Memory B cell (primary cell): ENCODE data around the gene FOXA1.
"Not testable (repeated sequence)": the region's sequence is repeated elsewhere in the genome, so short reads cannot be mapped to it uniquely, and the experiment has no call there.

Experiments used
- ATAC-seq: fragments of 150-1000 bp; cut with Tn5 transposase; 2 replicates; pipeline ENCODE4 v1.10.0; 2021; ENCODE audit warnings: low read depth, mild to moderate bottlenecking, moderate library complexity
- DNase-seq, 2 donors: peaks; one replicate each; pipeline ENCODE4 v3.0.0; 2022; ENCODE audit warnings: low spot score in 2 of 2
- H3K27ac Mint-ChIP-seq: one replicate; pipeline ENCODE4 v1.8.0; 2022; ENCODE audit warnings: mild to moderate bottlenecking, moderate library complexity, mixed read lengths
- H3K27me3 Mint-ChIP-seq: one replicate; pipeline ENCODE4 v1.8.0; 2022; ENCODE audit warnings: mixed read lengths
- H3K36me3 Mint-ChIP-seq: one replicate; pipeline ENCODE4 v1.8.0; 2022; ENCODE audit warnings: mild to moderate bottlenecking, mixed read lengths
- H3K4me1 Mint-ChIP-seq: one replicate; pipeline ENCODE4 v1.8.0; 2022; ENCODE audit warnings: mixed read lengths
- H3K4me3 Mint-ChIP-seq: one replicate; pipeline ENCODE4 v1.8.0; 2022; ENCODE audit warnings: mild to moderate bottlenecking, moderate library complexity, mixed read lengths
- H3K9me3 Mint-ChIP-seq: one replicate; pipeline ENCODE4 v1.8.0; 2022; ENCODE audit warnings: mixed read lengths

The FOXA1 gene

DNA sequence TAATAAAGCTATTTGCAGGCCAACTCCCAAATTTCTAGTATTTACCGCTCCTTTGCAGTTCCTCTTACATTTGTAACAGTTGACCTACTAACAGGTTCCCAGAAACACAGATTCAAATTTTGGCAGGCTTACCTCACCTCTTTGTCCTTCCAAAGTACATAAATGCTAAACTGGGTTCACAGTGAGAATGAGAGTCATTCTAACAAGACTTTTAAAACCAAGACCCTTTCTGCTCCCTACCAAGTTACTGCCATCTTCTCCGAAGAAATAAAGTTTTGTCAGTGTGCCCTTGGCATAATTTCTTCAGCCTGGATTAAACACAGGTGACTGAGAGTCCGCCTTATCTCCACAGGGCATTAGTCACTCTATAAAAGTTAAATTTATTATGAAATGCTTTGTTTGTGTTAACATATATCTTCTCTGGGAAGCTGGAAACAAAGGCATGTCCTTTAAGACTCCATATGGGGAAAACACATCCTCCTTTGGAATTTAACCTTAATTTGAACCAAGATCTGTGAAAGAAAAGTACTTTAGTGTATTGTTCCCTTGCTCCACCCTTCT lies 28.2 kb downstream of the FOXA1 start:
- peaks cover 2% of the 10 kb centered on the region for H3K9me3 Mint-ChIP-seq
- H3K27me3 Mint-ChIP-seq, result no peaks in the 10 kb centered on the region
- H3K36me3 Mint-ChIP-seq, result no peaks in the 10 kb centered on the region
- no peak for DNase-seq
- no peak for ATAC-seq
- H3K4me3 Mint-ChIP-seq, result no peak overlapping the region
- H3K27ac Mint-ChIP-seq, result no peak overlapping the region
- H3K4me1 Mint-ChIP-seq, result no peaks in the 10 kb centered on the region

DNA sequence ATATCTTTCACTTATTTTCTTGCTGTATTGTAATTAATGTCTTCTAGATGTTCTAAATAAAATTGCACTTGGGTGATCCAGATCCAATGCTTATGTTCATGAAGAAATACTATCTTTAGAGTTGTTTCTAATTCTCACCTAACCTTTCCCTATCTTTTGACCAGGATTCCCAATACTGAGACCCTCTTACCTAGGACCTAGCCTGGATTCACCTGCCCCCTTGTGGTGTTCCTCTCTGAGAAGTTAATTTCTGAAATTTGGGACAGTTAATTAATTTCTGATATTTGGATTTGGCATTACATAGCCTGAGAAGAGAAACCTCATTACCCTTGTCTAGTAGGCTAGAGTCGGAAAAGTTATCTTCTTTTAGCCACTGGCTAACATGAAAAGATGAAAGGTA lies 29.5 kb downstream of the FOXA1 start:
- Mint-ChIP-seq H3K4me1 (no peaks in the 10 kb centered on the region), H3K27ac (no peak overlapping the region), H3K9me3 (no peaks in the 10 kb centered on the region), H3K36me3 (no peaks in the 10 kb centered on the region), H3K4me3 (no peak overlapping the region), H3K27me3 (no peaks in the 10 kb centered on the region)
- DNase-seq (no peak), ATAC-seq (no peak)

DNA sequence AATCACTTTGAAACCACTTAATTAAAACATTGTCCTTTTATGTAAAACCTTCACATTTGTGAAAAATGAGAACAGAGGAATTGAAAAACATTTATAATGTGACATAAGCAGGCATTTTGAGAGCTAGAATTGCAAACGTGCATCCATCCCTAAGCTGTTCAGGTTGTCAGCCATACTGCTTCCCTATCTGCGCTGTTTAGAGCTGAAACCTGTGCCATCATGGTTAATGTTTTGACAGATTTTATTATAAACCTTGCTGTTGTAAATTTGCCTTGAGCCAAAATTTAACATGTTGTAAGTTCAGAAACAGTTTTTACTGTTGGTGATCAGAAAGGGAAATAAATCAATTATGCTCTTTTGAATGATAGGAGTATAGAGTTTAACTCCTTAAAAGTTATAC lies 31.9 kb downstream of the FOXA1 start:
- no peak overlapping the region for H3K27ac Mint-ChIP-seq
- H3K27me3 Mint-ChIP-seq, result no peaks in the 10 kb centered on the region
- H3K36me3 Mint-ChIP-seq, result no peaks in the 10 kb centered on the region
- no peak for DNase-seq
- ATAC-seq, result no peak
- no peaks in the 10 kb centered on the region for H3K4me1 Mint-ChIP-seq
- no peak overlapping the region for H3K4me3 Mint-ChIP-seq
- no peaks in the 10 kb centered on the region for H3K9me3 Mint-ChIP-seq

DNA sequence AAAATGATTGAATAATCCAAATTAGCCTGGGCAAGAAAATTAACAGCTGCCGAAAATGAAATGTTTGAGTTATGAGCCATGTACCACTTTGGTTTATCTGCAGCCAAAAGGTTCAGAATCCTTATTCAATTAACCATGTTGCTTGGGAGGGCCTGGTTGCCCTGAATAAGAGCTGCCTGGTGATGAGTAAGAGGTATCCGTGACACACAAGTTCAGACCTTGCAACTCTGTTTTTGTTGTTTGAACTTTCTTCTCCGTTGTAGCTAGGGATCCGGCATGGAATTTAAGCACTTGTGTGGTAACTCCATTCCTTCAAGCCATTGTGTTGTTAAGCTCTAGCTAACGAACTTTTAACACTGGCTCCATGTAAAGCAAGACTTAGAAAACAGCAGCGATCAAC lies 35.7 kb downstream of the FOXA1 start:
- Mint-ChIP-seq H3K9me3 (peaks cover 3% of the 10 kb centered on the region), H3K36me3 (peaks cover 2% of the 10 kb centered on the region), H3K27me3 (no peaks in the 10 kb centered on the region), H3K4me1 (no peaks in the 10 kb centered on the region), H3K27ac (no peak overlapping the region), H3K4me3 (no peak overlapping the region)
- no peak for ATAC-seq
- no peak for DNase-seq

DNA sequence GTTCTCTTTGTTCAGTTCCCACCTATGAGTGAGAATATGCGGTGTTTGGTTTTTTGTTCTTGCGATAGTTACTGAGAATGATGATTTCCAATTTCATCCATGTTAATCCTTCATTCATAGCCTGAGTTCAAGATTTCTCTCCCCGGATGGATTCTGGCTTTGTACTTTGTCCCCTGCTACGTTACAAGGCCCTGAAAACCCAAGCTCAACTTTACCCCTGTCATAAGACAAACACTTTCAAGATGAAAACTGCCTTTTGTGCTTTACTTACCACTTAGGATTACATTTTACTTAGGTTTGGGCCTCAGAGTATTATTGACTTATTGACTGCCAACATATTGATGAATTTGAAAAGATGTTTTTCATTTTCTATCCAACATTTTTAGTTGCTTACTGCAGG lies 36.3 kb downstream of the FOXA1 start:
- DNase-seq, result no peak
- Mint-ChIP-seq H3K27me3 (no peaks in the 10 kb centered on the region), H3K36me3 (peaks cover 2% of the 10 kb centered on the region), H3K9me3 (peaks cover 7% of the 10 kb centered on the region), H3K4me1 (no peaks in the 10 kb centered on the region), H3K27ac (no peak overlapping the region), H3K4me3 (no peak overlapping the region)
- no peak for ATAC-seq

DNA sequence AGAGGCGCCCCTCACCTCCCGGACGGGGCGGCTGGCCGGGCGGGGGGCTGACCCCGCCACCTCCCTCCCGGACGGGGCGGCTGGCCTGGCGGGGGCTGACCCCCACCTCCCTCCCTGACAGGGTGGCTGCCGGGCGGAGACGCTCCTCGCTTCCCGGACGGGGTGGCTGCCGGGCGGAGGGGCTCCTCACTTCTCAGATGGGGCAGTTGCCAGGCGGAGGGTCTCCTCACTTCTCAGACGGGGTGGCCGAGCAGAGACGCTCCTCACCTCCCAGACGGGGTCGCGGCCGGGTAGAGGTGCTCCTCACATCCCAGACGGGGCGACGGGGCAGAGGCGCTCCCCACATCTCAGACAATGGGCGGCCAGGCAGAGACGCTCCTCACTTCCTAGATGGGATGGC lies 39.5 kb downstream of the FOXA1 start:
- H3K27ac Mint-ChIP-seq, DNase-seq, H3K36me3 Mint-ChIP-seq, H3K27me3 Mint-ChIP-seq, H3K4me3 Mint-ChIP-seq, ATAC-seq, H3K4me1 Mint-ChIP-seq, H3K9me3 Mint-ChIP-seq: not testable (repeated sequence)

DNA sequence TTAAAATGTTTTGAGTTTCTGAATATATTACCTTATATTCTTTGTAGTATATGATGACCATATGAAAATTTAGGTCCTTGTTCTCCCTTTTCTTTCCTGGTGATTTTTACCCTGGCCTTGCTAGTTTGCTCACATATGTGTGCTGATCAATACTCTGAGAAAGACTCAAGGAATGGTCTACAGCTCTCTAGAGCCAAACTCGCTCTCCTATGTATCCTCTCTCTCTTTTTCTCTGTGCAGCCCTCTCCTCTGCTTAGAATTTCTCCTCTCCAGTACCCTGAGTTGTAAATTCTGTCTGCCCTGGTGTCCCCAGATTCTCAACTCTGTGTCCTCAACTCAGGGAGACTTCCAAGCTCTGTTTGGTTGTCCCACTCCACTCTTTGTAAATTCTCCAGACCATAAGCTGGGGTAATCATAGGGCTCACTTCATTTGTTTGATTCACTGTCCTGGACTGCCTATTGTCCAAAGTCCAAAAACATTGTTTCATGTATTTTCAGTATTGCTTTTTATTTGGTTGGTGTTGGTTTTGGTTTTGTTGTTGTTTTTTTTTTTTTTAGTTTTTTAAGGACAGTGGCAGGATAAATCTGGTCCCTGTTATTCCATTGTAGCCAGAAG lies 41.0 kb downstream of the FOXA1 start:
- no peak for DNase-seq
- Mint-ChIP-seq H3K36me3 (peaks cover 2% of the 10 kb centered on the region), H3K4me1 (no peaks in the 10 kb centered on the region), H3K27ac (no peak overlapping the region), H3K4me3 (no peak overlapping the region), H3K9me3 (peaks cover 7% of the 10 kb centered on the region), H3K27me3 (no peaks in the 10 kb centered on the region)
- no peak for ATAC-seq

DNA sequence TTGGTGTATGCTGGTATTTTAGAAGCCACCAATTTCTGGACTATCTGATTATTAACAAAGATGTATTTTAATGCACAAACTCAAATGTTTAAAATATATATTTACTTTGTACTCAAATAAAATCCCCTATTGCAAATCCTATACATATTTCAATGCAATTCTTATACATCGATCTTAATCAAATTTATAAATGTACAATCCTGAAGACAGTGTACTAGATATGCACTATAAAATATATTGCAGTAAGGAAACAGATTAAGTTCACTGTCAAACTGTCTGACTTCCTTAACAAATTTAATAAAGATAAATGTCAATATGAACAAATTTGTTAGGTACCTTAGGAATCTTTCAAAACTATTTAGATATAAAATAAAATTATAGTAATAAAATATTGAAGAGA lies 43.9 kb downstream of the FOXA1 start:
- H3K4me1 Mint-ChIP-seq, result no peaks in the 10 kb centered on the region
- no peak overlapping the region for H3K27ac Mint-ChIP-seq
- no peaks in the 10 kb centered on the region for H3K27me3 Mint-ChIP-seq

DNA sequence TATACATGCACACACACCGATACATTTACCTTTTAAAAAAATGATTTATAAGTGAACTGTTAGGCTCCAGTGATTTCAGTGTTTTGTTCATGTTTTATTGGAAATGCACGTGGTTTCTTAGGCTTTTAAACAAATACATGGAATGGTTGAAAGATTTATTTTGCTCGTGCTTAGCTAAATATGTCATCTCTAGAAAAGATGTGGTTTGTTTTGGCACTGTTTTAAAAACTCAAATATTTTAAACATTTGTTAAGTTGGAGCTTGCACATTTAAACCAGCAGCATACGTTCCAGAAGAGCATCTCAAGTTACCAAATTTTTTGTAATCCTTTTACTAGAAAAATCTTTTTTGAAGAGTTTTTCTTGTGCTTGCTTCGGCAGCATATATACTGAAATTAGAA lies 44.5 kb downstream of the FOXA1 start:
- peaks cover 4% of the 10 kb centered on the region for H3K9me3 Mint-ChIP-seq
- no peaks in the 10 kb centered on the region for H3K4me1 Mint-ChIP-seq
- DNase-seq (no peak), ATAC-seq (no peak)
- H3K4me3 Mint-ChIP-seq, result no peak overlapping the region
- H3K36me3 Mint-ChIP-seq, result no peaks in the 10 kb centered on the region
- H3K27ac Mint-ChIP-seq, result no peak overlapping the region
- no peaks in the 10 kb centered on the region for H3K27me3 Mint-ChIP-seq

More for the DNA sequence above, 43.9 kb downstream of the FOXA1 start:
- no peak for DNase-seq
- Mint-ChIP-seq H3K4me3 (no peak overlapping the region), H3K36me3 (no peaks in the 10 kb centered on the region), H3K9me3 (peaks cover 4% of the 10 kb centered on the region)
- ATAC-seq, result no peak

DNA sequence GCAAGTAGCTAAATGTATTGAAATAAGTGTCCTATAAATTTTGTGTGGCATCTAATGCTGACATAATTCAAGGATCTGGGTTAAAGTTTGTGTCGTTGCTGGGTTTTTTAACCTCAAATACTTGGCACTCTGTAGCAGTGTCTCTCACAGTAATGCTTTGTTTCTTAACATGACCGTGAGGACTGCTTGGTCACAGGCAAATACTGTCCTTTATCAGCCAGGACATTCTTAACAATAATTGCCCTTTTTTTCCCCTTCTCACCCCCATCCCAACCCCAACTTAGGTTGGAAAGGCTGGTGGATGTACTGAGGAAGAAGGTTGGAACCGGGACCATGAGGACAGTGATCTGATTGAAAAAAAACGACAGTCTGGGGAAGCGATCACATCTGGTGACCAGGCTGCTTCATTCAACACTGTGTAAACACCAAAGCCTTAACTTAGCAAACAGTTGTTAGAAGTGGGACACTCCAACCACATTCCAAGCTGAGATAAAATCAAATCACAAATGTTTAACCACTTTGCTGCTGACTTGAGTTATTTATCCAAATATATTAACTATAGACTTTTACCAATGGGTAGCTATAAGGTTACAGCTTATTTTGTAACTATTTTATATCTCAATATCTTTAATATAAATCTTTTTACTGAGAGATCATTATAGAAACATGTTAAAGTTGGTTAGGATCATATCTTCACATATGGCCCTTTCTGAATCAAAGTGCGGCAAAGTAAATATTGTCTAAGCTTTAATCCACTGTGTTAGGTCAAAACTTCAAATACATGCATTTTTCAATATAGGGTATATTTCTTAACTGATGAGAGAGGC lies 48.2 kb downstream of the FOXA1 start:
- Mint-ChIP-seq H3K27ac (no peak overlapping the region), H3K9me3 (no peaks in the 10 kb centered on the region), H3K4me1 (no peaks in the 10 kb centered on the region), H3K36me3 (no peaks in the 10 kb centered on the region), H3K27me3 (no peaks in the 10 kb centered on the region), H3K4me3 (no peak overlapping the region)
- no peak for ATAC-seq
- no peak for DNase-seq

DNA sequence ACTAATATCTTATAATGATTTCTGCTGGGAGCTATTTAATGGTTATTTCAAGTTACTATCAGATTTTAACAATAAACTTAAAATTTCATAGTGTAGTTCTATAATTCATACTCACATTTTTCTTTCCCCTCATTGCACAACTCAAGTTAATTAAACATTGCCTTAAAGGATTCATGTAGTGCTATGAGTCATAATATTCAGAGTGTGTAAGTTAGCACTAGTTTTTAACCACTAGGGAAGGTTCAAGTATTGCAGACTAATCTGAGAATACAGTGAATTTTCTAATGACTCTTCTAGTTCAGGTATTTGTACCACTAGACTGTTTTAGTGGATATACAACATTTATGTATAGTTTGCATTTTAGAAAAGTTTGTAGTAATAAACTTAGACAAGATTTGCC lies 49.9 kb downstream of the FOXA1 start:
- no peak overlapping the region for H3K4me3 Mint-ChIP-seq
- H3K27me3 Mint-ChIP-seq, result no peaks in the 10 kb centered on the region
- no peak overlapping the region for H3K27ac Mint-ChIP-seq
- no peak for ATAC-seq
- no peaks in the 10 kb centered on the region for H3K4me1 Mint-ChIP-seq
- no peaks in the 10 kb centered on the region for H3K9me3 Mint-ChIP-seq
- no peak for DNase-seq
- H3K36me3 Mint-ChIP-seq, result no peaks in the 10 kb centered on the region

DNA sequence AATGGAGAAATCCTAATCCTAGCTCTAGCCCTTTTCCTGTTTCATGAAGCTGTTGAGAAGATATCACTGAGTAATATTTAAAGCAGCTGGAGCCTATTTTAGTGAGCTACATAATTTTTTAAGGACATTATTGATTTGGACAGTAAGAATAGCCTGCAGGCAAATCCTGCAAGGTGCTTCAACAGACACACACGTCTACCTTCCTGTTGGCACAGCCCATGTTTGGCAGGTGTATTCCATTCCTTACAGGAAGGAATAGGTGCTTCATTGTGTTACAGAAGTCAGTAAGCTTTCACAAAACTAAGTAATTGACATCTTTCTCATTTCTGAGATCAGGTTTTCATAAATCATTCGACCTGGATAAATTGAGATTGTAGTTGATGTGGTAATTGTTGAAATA lies 50.6 kb downstream of the FOXA1 start:
- H3K9me3 Mint-ChIP-seq, result no peaks in the 10 kb centered on the region
- H3K4me3 Mint-ChIP-seq, result no peak overlapping the region
- DNase-seq, result no peak
- no peak for ATAC-seq
- no peaks in the 10 kb centered on the region for H3K27me3 Mint-ChIP-seq
- H3K27ac Mint-ChIP-seq, result no peak overlapping the region
- H3K36me3 Mint-ChIP-seq, result no peaks in the 10 kb centered on the region
- H3K4me1 Mint-ChIP-seq, result no peaks in the 10 kb centered on the region

DNA sequence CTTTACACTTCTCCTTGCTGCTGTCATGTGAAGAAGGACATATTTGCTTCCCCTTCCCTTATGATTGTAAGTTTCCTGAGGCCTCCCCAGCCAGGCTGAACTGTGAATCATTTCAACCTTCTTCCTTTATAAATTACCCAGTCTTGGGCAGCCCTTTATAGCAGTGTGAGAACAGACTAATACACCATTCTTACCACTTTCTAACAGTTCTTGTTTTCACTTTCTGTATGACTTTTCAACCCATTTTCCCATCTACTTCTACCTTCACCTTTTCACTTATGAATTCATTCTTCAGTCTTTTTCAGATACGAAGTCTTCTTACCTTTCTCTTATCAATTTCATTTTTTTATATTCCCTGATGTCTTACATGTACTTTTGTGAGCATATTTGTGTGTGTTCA lies 55.1 kb downstream of the FOXA1 start:
- no peak for DNase-seq
- Mint-ChIP-seq H3K4me1 (no peaks in the 10 kb centered on the region), H3K9me3 (peaks cover 1% of the 10 kb centered on the region), H3K36me3 (no peaks in the 10 kb centered on the region), H3K27me3 (no peaks in the 10 kb centered on the region), H3K4me3 (no peak overlapping the region), H3K27ac (no peak overlapping the region)
- ATAC-seq, result no peak
